ENCODE measurements around the gene TRIM67. TPM values are rescaled to one million over a fixed set of nuclear protein-coding genes. Genes with fewer than 3 reads are reported as not detected.

Gene TRIM67
- polyA plus RNA-seq, 1 donor from 2014 or later: 8.0 TPM

- TF ChIP-seq POLR2AphosphoS5 (IDR thresholded peaks at IDR 0.05) (no peak), RAD21 (conservative IDR thresholded peaks at IDR 0.05) (no peak), EP300 (conservative IDR thresholded peaks at IDR 0.05; ENCODE audit: poor library complexity, severe bottlenecking) (no peak), EZH2 (IDR thresholded peaks at IDR 0.05; ENCODE audit: borderline replicate concordance, insufficient read depth, low read length, poor library complexity, severe bottlenecking) (no peak), MXI1 (conservative IDR thresholded peaks at IDR 0.05; ENCODE audit: poor library complexity, severe bottlenecking) (no peak), CTCF (IDR thresholded peaks at IDR 0.05; ENCODE audit: poor library complexity, severe bottlenecking) (no peak), SMC3 (conservative IDR thresholded peaks at IDR 0.05; ENCODE audit: poor library complexity) (no peak), TAF1 (IDR thresholded peaks at IDR 0.05; ENCODE audit: low read depth) (no peak)
- TF ChIP-seq, protein P1, sequence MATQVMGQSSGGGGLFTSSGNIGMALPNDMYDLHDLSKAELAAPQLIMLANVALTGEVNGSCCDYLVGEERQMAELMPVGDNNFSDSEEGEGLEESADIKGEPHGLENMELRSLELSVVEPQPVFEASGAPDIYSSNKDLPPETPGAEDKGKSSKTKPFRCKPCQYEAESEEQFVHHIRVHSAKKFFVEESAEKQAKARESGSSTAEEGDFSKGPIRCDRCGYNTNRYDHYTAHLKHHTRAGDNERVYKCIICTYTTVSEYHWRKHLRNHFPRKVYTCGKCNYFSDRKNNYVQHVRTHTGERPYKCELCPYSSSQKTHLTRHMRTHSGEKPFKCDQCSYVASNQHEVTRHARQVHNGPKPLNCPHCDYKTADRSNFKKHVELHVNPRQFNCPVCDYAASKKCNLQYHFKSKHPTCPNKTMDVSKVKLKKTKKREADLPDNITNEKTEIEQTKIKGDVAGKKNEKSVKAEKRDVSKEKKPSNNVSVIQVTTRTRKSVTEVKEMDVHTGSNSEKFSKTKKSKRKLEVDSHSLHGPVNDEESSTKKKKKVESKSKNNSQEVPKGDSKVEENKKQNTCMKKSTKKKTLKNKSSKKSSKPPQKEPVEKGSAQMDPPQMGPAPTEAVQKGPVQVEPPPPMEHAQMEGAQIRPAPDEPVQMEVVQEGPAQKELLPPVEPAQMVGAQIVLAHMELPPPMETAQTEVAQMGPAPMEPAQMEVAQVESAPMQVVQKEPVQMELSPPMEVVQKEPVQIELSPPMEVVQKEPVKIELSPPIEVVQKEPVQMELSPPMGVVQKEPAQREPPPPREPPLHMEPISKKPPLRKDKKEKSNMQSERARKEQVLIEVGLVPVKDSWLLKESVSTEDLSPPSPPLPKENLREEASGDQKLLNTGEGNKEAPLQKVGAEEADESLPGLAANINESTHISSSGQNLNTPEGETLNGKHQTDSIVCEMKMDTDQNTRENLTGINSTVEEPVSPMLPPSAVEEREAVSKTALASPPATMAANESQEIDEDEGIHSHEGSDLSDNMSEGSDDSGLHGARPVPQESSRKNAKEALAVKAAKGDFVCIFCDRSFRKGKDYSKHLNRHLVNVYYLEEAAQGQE (IDR thresholded peaks at IDR 0.05; ENCODE audit: borderline replicate concordance): no peak
- no peaks in the 10 kb centered on the region for H4K20me1 ChIP-seq (ENCODE audit: insufficient read depth)
- H3F3A ChIP-seq (ENCODE audit: insufficient read depth, low read length, poor library complexity, severe bottlenecking): no peaks in the 10 kb centered on the region
- no peak overlapping the region for H3K27ac ChIP-seq (ENCODE audit: low read length)
- no peak overlapping the region for H2AFZ ChIP-seq (ENCODE audit: low read depth, low read length)
- peak overlapping the region; percentile 96 for H3K4me3 ChIP-seq (ENCODE audit: low read length)
- no peaks in the 10 kb centered on the region for H3K9me3 ChIP-seq (ENCODE audit: low read length)
- peaks cover 6% of the 10 kb centered on the region for H3K27me3 ChIP-seq (ENCODE audit: insufficient read depth, low read depth, low read length)
- H3K9ac ChIP-seq (ENCODE audit: low read length): no peak overlapping the region
- H3K79me2 ChIP-seq (replicated peaks; ENCODE audit: insufficient read depth, low read length): peaks cover 35% of the 10 kb centered on the region
- H3K36me3 ChIP-seq (ENCODE audit: insufficient read depth, low read length): no peaks in the 10 kb centered on the region
- peak overlapping the region; percentile 38 for H3K4me2 ChIP-seq (ENCODE audit: low read length)
- no peaks in the 10 kb centered on the region for H3K9me2 ChIP-seq (ENCODE audit: insufficient read depth, low read length)
Measured at GRCh38 chr1:231165371-231165770, 3.5 kb downstream of the TRIM67 start.

DNA sequence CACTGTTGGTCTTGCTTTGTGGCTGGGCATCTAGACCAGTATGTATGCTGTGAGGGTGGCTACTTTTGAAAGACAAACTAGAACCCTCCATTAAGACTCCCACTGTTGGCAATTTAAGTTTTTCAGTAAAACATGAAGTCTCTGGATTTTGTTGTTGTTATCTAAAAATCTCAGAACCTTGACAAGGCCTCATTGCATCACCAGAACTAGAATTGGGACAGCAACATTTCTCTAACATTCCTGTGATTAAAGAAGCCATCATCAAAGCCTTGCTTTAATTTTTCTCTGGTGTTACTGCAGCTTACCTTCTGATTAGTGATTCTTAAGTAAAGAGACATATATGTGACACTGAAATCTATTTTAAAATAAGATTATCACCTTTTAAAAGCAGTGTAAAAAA lies 4.5 kb downstream of the TRIM67 start:
- Histone ChIP-seq H3F3A (ENCODE audit: insufficient read depth, low read length, poor library complexity, severe bottlenecking) (no peaks in the 10 kb centered on the region), H4K20me1 (ENCODE audit: insufficient read depth) (no peaks in the 10 kb centered on the region), H3K27me3 (ENCODE audit: insufficient read depth, low read depth, low read length) (peaks cover 6% of the 10 kb centered on the region), H3K4me3 (ENCODE audit: low read length) (peak overlapping the region; percentile 96), H3K9me3 (ENCODE audit: low read length) (no peaks in the 10 kb centered on the region), H3K9ac (ENCODE audit: low read length) (no peak overlapping the region), H3K36me3 (ENCODE audit: insufficient read depth, low read length) (no peaks in the 10 kb centered on the region), H3K27ac (ENCODE audit: low read length) (no peak overlapping the region), H3K4me2 (ENCODE audit: low read length) (peak overlapping the region; percentile 38), H3K79me2 (replicated peaks; ENCODE audit: insufficient read depth, low read length) (peaks cover 35% of the 10 kb centered on the region), H3K9me2 (ENCODE audit: insufficient read depth, low read length) (no peaks in the 10 kb centered on the region), H2AFZ (ENCODE audit: low read depth, low read length) (no peak overlapping the region)
- no peak for TF ChIP-seq EZH2 (IDR thresholded peaks at IDR 0.05; ENCODE audit: borderline replicate concordance, insufficient read depth, low read length, poor library complexity, severe bottlenecking)
- no peak for TF ChIP-seq SMC3 (conservative IDR thresholded peaks at IDR 0.05; ENCODE audit: poor library complexity)
- TF ChIP-seq CTCF (IDR thresholded peaks at IDR 0.05; ENCODE audit: poor library complexity, severe bottlenecking): no peak
- no peak for TF ChIP-seq EP300 (conservative IDR thresholded peaks at IDR 0.05; ENCODE audit: poor library complexity, severe bottlenecking)
- TF ChIP-seq RAD21 (conservative IDR thresholded peaks at IDR 0.05): no peak

Data from neural cell (in vitro differentiated cells).